ENCODE data around the gene BCL2L11. TPM values are rescaled to one million over a fixed set of nuclear protein-coding genes. Genes with fewer than 3 reads are reported as not detected.
A peak's percentile ranks its signal among the peaks of the same experiment; 100 is the strongest.

BCL2L11 gene
- total RNA-seq, 1 donor from 2014 or later, result 3.7 TPM

DNA sequence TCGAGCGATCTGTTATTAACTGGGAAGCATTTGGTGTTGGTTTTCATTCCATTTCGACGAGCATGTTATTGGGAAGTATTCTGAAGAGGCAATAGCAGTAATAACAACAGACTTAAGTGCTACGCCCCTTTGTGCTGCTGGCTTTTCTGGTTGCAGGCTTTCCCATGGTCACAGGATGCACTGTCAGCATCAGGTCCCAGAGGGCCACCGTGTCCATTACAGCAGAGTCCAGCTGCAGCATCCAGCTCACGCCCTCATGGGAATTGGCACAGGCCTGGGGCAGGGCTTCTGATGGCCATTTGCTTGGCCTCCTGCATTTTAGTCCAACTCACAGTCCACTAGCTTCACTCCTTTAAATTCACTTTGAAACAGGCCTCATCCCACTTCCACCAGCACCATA is 44.4 kb downstream of the BCL2L11 start:
- H3K36me3 ChIP-seq (ENCODE audit: control insufficient read depth, insufficient read depth, low read length), result peaks cover 8% of the 10 kb centered on the region
- H3K4me3 ChIP-seq (ENCODE audit: low read depth, low read length), result no peak overlapping the region
- DNase-seq (ENCODE audit: low read depth) (no peak), FAIRE-seq (no peak)
- TF ChIP-seq CTCF (IDR thresholded peaks at IDR 0.05; ENCODE audit: insufficient read depth, low read length, severe bottlenecking), result no peak
- H3K27me3 ChIP-seq (ENCODE audit: control insufficient read depth, insufficient read depth, low read length), result no peaks in the 10 kb centered on the region

- Histone ChIP-seq H3K27me3 (ENCODE audit: control insufficient read depth, insufficient read depth, low read length) (no peaks in the 10 kb centered on the region), H3K36me3 (ENCODE audit: control insufficient read depth, insufficient read depth, low read length) (peaks cover 8% of the 10 kb centered on the region), H3K4me3 (ENCODE audit: low read depth, low read length) (no peak overlapping the region)
- DNase-seq (ENCODE audit: low read depth) (no peak), FAIRE-seq (no peak)
- no peak for TF ChIP-seq CTCF (IDR thresholded peaks at IDR 0.05; ENCODE audit: insufficient read depth, low read length, severe bottlenecking)
Measured at GRCh38 chr2:111166115-111166514, 45.4 kb downstream of the BCL2L11 start.

DNA sequence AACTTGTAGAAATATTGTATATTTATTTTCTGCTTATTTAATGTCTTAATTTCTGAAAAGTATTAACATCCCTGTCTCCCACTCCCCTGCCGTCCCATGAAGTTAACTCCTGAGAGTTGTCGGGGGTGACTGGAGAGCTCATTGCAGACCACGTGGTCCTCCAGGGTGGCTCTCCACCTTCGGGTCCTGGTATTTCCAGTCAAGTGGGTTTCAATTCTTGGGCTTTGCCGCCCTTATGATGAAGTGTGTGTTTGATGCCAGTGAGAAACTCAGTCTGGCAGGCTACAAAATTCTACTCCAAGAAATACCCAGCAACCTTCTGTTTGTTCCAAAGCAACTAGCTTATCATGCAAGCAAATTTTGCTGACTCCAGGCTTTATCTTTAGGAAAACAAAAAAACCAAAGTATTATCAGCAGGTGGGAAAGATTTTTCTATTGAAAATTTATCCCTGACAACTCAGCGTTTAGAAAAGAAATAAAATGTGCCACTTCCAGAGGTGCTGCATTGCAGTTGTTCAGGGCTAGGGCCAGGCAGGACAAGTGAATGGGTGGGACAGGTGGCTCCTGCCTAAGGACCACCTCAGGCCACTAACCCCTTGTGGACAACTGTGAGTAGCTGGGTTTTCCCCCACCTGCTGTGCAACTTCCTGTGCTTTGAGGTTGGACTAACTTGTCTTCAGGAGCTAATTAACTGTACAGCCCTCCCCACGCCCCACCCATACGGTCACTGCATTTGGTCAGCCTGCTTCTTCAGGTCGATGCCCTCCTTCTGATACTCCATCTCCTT is 46.6 kb downstream of the BCL2L11 start:
- no peak for FAIRE-seq
- H3K27me3 ChIP-seq (ENCODE audit: control insufficient read depth, insufficient read depth, low read length), result no peaks in the 10 kb centered on the region
- DNase-seq (ENCODE audit: low read depth), result no peak
- no peak overlapping the region for H3K4me3 ChIP-seq (ENCODE audit: low read depth, low read length)
- H3K36me3 ChIP-seq (ENCODE audit: control insufficient read depth, insufficient read depth, low read length), result peaks cover 8% of the 10 kb centered on the region
- TF ChIP-seq CTCF (IDR thresholded peaks at IDR 0.05; ENCODE audit: insufficient read depth, low read length, severe bottlenecking), result no peak

GRCh38 chr2:111167863-111168162 is 47.1 kb downstream of the BCL2L11 start:
- DNase-seq (ENCODE audit: low read depth) (no peak), FAIRE-seq (no peak)
- H3K27me3 ChIP-seq (ENCODE audit: control insufficient read depth, insufficient read depth, low read length), result no peaks in the 10 kb centered on the region
- peaks cover 8% of the 10 kb centered on the region for H3K36me3 ChIP-seq (ENCODE audit: control insufficient read depth, insufficient read depth, low read length)
- no peak overlapping the region for H3K4me3 ChIP-seq (ENCODE audit: low read depth, low read length)
- no peak for TF ChIP-seq CTCF (IDR thresholded peaks at IDR 0.05; ENCODE audit: insufficient read depth, low read length, severe bottlenecking)

DNA sequence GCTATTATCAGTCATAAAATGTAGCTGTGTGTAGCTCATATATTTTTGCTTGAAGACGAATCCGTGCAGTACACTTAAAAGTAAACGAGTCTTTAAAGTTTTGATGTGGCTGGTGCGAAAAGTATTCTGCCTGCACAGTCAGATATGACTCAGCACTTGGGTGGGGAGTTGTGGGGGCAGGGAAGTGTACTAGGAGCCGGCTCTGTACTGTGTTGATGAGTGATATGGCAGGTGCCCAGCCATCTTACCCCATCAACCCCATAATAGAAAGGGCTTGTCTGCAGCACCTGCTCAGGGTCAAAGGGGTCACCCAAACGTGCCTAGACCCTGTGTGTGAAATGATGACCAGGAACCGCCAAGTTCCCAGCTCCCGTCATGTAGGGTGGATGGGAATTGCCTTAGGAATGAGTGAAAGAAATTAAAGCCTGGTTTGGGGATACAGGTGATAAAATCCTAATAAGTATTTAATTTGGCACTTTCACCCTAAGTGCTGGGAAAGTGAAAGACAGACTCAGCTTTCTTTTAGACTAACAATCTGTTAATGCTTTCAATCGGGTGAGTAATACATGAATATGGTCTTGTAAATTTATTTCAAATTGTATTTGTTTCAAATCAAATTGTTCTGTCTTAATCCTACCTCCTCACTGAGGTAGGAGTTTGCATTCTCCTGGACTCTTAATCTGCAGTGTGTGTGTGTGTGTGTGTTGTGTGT is 48.0 kb downstream of the BCL2L11 start:
- FAIRE-seq, result no peak
- peak; percentile 84 for DNase-seq (ENCODE audit: low read depth)
- TF ChIP-seq CTCF (IDR thresholded peaks at IDR 0.05; ENCODE audit: insufficient read depth, low read length, severe bottlenecking), result no peak
- no peaks in the 10 kb centered on the region for H3K27me3 ChIP-seq (ENCODE audit: control insufficient read depth, insufficient read depth, low read length)
- H3K4me3 ChIP-seq (ENCODE audit: low read depth, low read length), result no peak overlapping the region
- H3K36me3 ChIP-seq (ENCODE audit: control insufficient read depth, insufficient read depth, low read length), result peaks cover 8% of the 10 kb centered on the region

All from bronchial epithelial cell (primary cell).